CD4-positive, alpha-beta memory T cell (primary cell): Measurements from ENCODE around the gene ABHD6. TPM values are rescaled to one million over a fixed set of nuclear protein-coding genes. Genes with fewer than 3 reads are reported as not detected.

ENCODE experiments used
- CTCF ChIA-PET: fragments of 350-600 bp; sonication (Branson Sonifier 250); formaldehyde crosslinking; loops from one replicate; lab custom pipeline; 2021; ENCODE audit warnings: inconsistent platforms; ENCODE audit not compliant: partially characterized antibody; lab: Charles Lee
- POLR2A ChIA-PET: fragments of 350-600 bp; sonication (Branson Sonifier 250); formaldehyde crosslinking; loops from one replicate; lab custom pipeline; 2021; ENCODE audit not compliant: partially characterized antibody; lab: Charles Lee
- DNase-seq, 5 donors: peaks; one replicate each; pipeline versions ENCODE4 v3.0.0 to v3.0.0-alpha.2; 2020 to 2022; ENCODE audit warnings: mixed read lengths in 1 of 5
- H3K27ac ChIP-seq: one replicate; pipeline ENCODE4 v1.7.0; 2013; ENCODE audit warnings: low read depth, low read length
- H3K27me3 ChIP-seq: 2 replicates; pipeline ENCODE4 v1.7.0; 2013; ENCODE audit warnings: mild to moderate bottlenecking, low read length, moderate library complexity; ENCODE audit not compliant: insufficient read depth
- H3K36me3 ChIP-seq: 2 replicates; pipeline ENCODE4 v1.7.0; 2013; ENCODE audit warnings: mild to moderate bottlenecking, low read length, moderate library complexity; ENCODE audit not compliant: insufficient read depth
- H3K4me1 ChIP-seq: 2 replicates; pipeline ENCODE4 v1.7.0; 2013; ENCODE audit warnings: mild to moderate bottlenecking, low read length, moderate library complexity; ENCODE audit not compliant: insufficient read depth
- H3K4me3 ChIP-seq, 2 donors: one replicate each; pipeline ENCODE4 v1.7.0; 2013; ENCODE audit warnings: low read length in 2 of 2, mild to moderate bottlenecking in 1 of 2
- H3K9me3 ChIP-seq, 2 donors: one replicate each; pipeline ENCODE4 v1.7.0; 2013; ENCODE audit warnings: low read length in 2 of 2, control low read depth in 1 of 2; ENCODE audit not compliant: control insufficient read depth in 1 of 2
- H3K27ac Mint-ChIP-seq, 7 donors: one replicate each; pipeline ENCODE4 v1.8.0; 2020 to 2021; ENCODE audit warnings: mixed read lengths in 7 of 7, mild to moderate bottlenecking in 6 of 7, inconsistent platforms in 3 of 7, moderate library complexity in 3 of 7
- H3K27me3 Mint-ChIP-seq, 2 donors: one replicate each; pipeline ENCODE4 v1.8.0; 2020 to 2021; ENCODE audit warnings: mixed read lengths in 2 of 2
- H3K36me3 Mint-ChIP-seq, 2 donors: one replicate each; pipeline ENCODE4 v1.8.0; 2020 to 2021; ENCODE audit warnings: mixed read lengths in 2 of 2, inconsistent platforms in 1 of 2, mild to moderate bottlenecking in 1 of 2
- H3K4me1 Mint-ChIP-seq, 4 donors: one replicate each; pipeline ENCODE4 v1.8.0; 2020 to 2021; ENCODE audit warnings: mixed read lengths in 4 of 4, mild to moderate bottlenecking in 1 of 4
- H3K4me3 Mint-ChIP-seq, 8 donors: one replicate each; pipeline ENCODE4 v1.8.0; 2020 to 2021; ENCODE audit warnings: mixed read lengths in 8 of 8, mild to moderate bottlenecking in 7 of 8, moderate library complexity in 6 of 8, inconsistent platforms in 3 of 8
- H3K9me3 Mint-ChIP-seq, 8 donors: one replicate each; pipeline ENCODE4 v1.8.0; 2020 to 2021; ENCODE audit warnings: mixed read lengths in 8 of 8, mild to moderate bottlenecking in 5 of 8, inconsistent platforms in 3 of 8, moderate library complexity in 1 of 8
- intact Hi-C: fragments of 100-400 bp; cut with micrococcal nuclease; formaldehyde crosslinking; loops from one replicate; pipeline ENCODE4 v1.15.1; 2023
- polyA plus RNA-seq, 2 donors: library from polyadenylated mRNA; unstranded; fragments of 300-500 nt; fragmentation: Illumina TruSeq; gene quantifications; one replicate each; pipeline ENCODE4 v1.2.3, GENCODE V29; 2021
- total RNA-seq, 2 experiments: library from RNA; stranded (reverse); gene quantifications; one replicate each; pipeline ENCODE4 v1.2.3, GENCODE V29; 2021

ABHD6 gene
- 1 to 10 TPM; 5.1 to 7.2 TPM for total RNA-seq
- 1 to 10 TPM; 4.7 to 8.2 TPM for polyA plus RNA-seq

- peak within 1 kb of the TSS; percentile 85 to 92 (median 91) for H3K27ac Mint-ChIP-seq
- POLR2A ChIA-PET = interaction anchor here (0.5 to 2.5 kb wide), 7 partner anchors 13 to 178 kb away, joined by 3 to 23 read pairs (median 3); partner anchors contain the start of genes HTD2 and RPP14
- peak within 1 kb of the TSS; percentile 62 for H3K27ac ChIP-seq
- H3K36me3 Mint-ChIP-seq = peaks cover 0 to 6% of the 10 kb centered on the region in 2 donors
- peaks cover 0 to 1% (median 0%) of the 10 kb centered on the region in 8 donors for H3K9me3 Mint-ChIP-seq
- H3K9me3 ChIP-seq = no peaks in the 10 kb centered on the region
- H3K4me1 Mint-ChIP-seq = peaks cover 7 to 21% (median 12%) of the 10 kb centered on the region in 4 donors
- H3K4me3 Mint-ChIP-seq = peak within 1 kb of the TSS; percentile 88 to 96 (median 92)
- CTCF ChIA-PET = interaction anchor here (0.9 to 3.7 kb wide), 2 partner anchors 70 to 178 kb away, joined by 3 to 40 read pairs; partner anchors contain the start of genes HTD2 and RPP14
- peak; percentile 72 to 93 (median 88) for DNase-seq
- H3K27me3 ChIP-seq = no peaks in the 10 kb centered on the region
- no peaks in the 10 kb centered on the region for H3K36me3 ChIP-seq
- intact Hi-C loops = loop anchor here (1.0 to 10.0 kb wide), 7 partner anchors 20 to 1435 kb away; partner anchors contain the start of genes APPL1, ARHGEF3, HTD2 and PXK
- peaks cover 12% of the 10 kb centered on the region for H3K4me1 ChIP-seq
- peak within 1 kb of the TSS; percentile 58 for H3K4me3 ChIP-seq
- H3K27me3 Mint-ChIP-seq = peaks cover 3 to 4% of the 10 kb centered on the region in 2 donors
These were observed at the start of gene ABHD6 for GRCh38 chr3:58237238-58237940. TSS of gene ABHD6 (plus strand) at chr3:58237792. CDS start at chr3:58256587, 18,795 bp downstream.

GRCh38 chr3:58188173-58188564, 49.4 kb upstream of the ABHD6 start:
- CTCF ChIA-PET = interaction anchor here (0.6 to 8.7 kb wide), 18 partner anchors 9 to 442 kb away, joined by 3 to 90 read pairs (median 4); partner anchors contain the start of genes HTD2 and RPP14
- POLR2A ChIA-PET = no interaction called here
- H3K4me1 ChIP-seq = no peaks in the 10 kb centered on the region
- peaks cover 0 to 4% (median 3%) of the 10 kb centered on the region in 4 donors for H3K4me1 Mint-ChIP-seq
- H3K4me3 Mint-ChIP-seq = no peak overlapping the region
- H3K27ac Mint-ChIP-seq = no peak overlapping the region
- no peaks in the 10 kb centered on the region for H3K9me3 Mint-ChIP-seq
- no peak overlapping the region for H3K4me3 ChIP-seq
- H3K9me3 ChIP-seq = no peaks in the 10 kb centered on the region
- DNase-seq = no peak
- no peaks in the 10 kb centered on the region for H3K27me3 ChIP-seq
- H3K36me3 Mint-ChIP-seq = no peaks in the 10 kb centered on the region
- intact Hi-C loops = loop anchor here (5.0 kb wide), 1 partner anchor 444 kb away; no protein-coding TSS in a partner anchor
- H3K27me3 Mint-ChIP-seq = no peaks in the 10 kb centered on the region
- H3K36me3 ChIP-seq = no peaks in the 10 kb centered on the region
- H3K27ac ChIP-seq = no peak overlapping the region

GRCh38 chr3:58188921-58189451, 48.6 kb upstream of the ABHD6 start:
- Histone ChIP-seq H3K27me3 (no peaks in the 10 kb centered on the region), H3K4me3 (no peak overlapping the region), H3K36me3 (no peaks in the 10 kb centered on the region), H3K9me3 (no peaks in the 10 kb centered on the region), H3K4me1 (no peaks in the 10 kb centered on the region), H3K27ac (no peak overlapping the region)
- no peak for DNase-seq
- Mint-ChIP-seq H3K4me1 (peaks cover 0 to 4% (median 3%) of the 10 kb centered on the region in 4 donors), H3K9me3 (no peaks in the 10 kb centered on the region), H3K36me3 (no peaks in the 10 kb centered on the region), H3K27me3 (no peaks in the 10 kb centered on the region), H3K27ac (no peak overlapping the region), H3K4me3 (no peak overlapping the region)
- intact Hi-C loops = loop anchor here (5.0 kb wide), 1 partner anchor 443 kb away; no protein-coding TSS in a partner anchor
- POLR2A ChIA-PET = no interaction called here
- CTCF ChIA-PET = interaction anchor here (0.7 to 8.7 kb wide), 13 partner anchors 10 to 441 kb away, joined by 3 to 90 read pairs (median 4); no protein-coding TSS in a partner anchor

- H3K27ac Mint-ChIP-seq = no peak overlapping the region
- H3K4me3 Mint-ChIP-seq = no peak overlapping the region
- Histone ChIP-seq H3K27ac (no peak overlapping the region), H3K4me1 (no peaks in the 10 kb centered on the region), H3K36me3 (no peaks in the 10 kb centered on the region), H3K4me3 (no peak overlapping the region), H3K9me3 (no peaks in the 10 kb centered on the region), H3K27me3 (no peaks in the 10 kb centered on the region)
- CTCF ChIA-PET = interaction anchor here (0.7 to 8.7 kb wide), 8 partner anchors 10 to 343 kb away, joined by 3 to 90 read pairs (median 4); no protein-coding TSS in a partner anchor
- H3K36me3 Mint-ChIP-seq = no peaks in the 10 kb centered on the region
- DNase-seq = no peak
- no peaks in the 10 kb centered on the region for H3K27me3 Mint-ChIP-seq
- POLR2A ChIA-PET = no interaction called here
- H3K9me3 Mint-ChIP-seq = no peaks in the 10 kb centered on the region
- peaks cover 0 to 4% (median 3%) of the 10 kb centered on the region in 4 donors for H3K4me1 Mint-ChIP-seq
- intact Hi-C loops = loop anchor here (5.0 kb wide), 1 partner anchor 443 kb away; no protein-coding TSS in a partner anchor
These were observed 47.9 kb upstream of the ABHD6 start for GRCh38 chr3:58189691-58190090.

- Histone ChIP-seq H3K4me1 (no peaks in the 10 kb centered on the region), H3K36me3 (no peaks in the 10 kb centered on the region), H3K27ac (no peak overlapping the region), H3K9me3 (no peaks in the 10 kb centered on the region), H3K4me3 (no peak overlapping the region), H3K27me3 (no peaks in the 10 kb centered on the region)
- ChIA-PET POLR2A (no interaction called here), CTCF (interaction anchor here (1.0 to 8.7 kb wide), 7 partner anchors 10 to 116 kb away, joined by 3 to 90 read pairs (median 4); partner anchors contain the start of genes HTD2 and RPP14)
- Mint-ChIP-seq H3K4me1 (peaks cover 0 to 4% (median 3%) of the 10 kb centered on the region in 4 donors), H3K36me3 (no peaks in the 10 kb centered on the region), H3K27me3 (no peaks in the 10 kb centered on the region), H3K4me3 (no peak overlapping the region), H3K27ac (no peak overlapping the region), H3K9me3 (no peaks in the 10 kb centered on the region)
- intact Hi-C loops = no loop called here
- no peak for DNase-seq
These were observed 47.3 kb upstream of the ABHD6 start for GRCh38 chr3:58190291-58190690.

- no peaks in the 10 kb centered on the region for H3K4me1 ChIP-seq
- ChIA-PET POLR2A (no interaction called here), CTCF (interaction anchor here (1.0 to 8.7 kb wide), 6 partner anchors 10 to 115 kb away, joined by 3 to 90 read pairs (median 9); partner anchors contain the start of genes HTD2 and RPP14)
- no peak overlapping the region for H3K27ac ChIP-seq
- Mint-ChIP-seq H3K9me3 (no peaks in the 10 kb centered on the region), H3K4me3 (no peak overlapping the region), H3K36me3 (no peaks in the 10 kb centered on the region), H3K4me1 (peaks cover 0 to 4% (median 3%) of the 10 kb centered on the region in 4 donors), H3K27me3 (peaks cover 0 to 1% of the 10 kb centered on the region in 2 donors), H3K27ac (no peak overlapping the region)
- no peak for DNase-seq
- intact Hi-C loops = no loop called here
- H3K36me3 ChIP-seq = no peaks in the 10 kb centered on the region
- H3K9me3 ChIP-seq = no peaks in the 10 kb centered on the region
- no peak overlapping the region for H3K4me3 ChIP-seq
- no peaks in the 10 kb centered on the region for H3K27me3 ChIP-seq
These were observed 46.7 kb upstream of the ABHD6 start for GRCh38 chr3:58190882-58191281.
